ENCODE data around the gene NOX1.
"Not testable (repeated sequence)": the region's sequence is repeated elsewhere in the genome, so short reads cannot be mapped to it uniquely, and the experiment has no call there.

NOX1 gene

GRCh38 chrX:100819837-100820666 lies 54.1 kb downstream of the NOX1 start, which contains the start of gene CSTF2:
Gene CSTF2, plus strand, starts transcription at chrX:100820391. Its CDS starts 26 bp downstream, at chrX:100820417.
- peak; percentile 82 for DNase-seq (ENCODE audit: low spot score)

GRCh38 chrX:100819534-100819836 lies 54.7 kb downstream of the NOX1 start:
- DNase-seq (ENCODE audit: low spot score), result no peak

GRCh38 chrX:100817340-100817739 lies 56.8 kb downstream of the NOX1 start:
- DNase-seq (ENCODE audit: low spot score), result no peak

GRCh38 chrX:100812216-100813158 lies 61.7 kb downstream of the NOX1 start:
- no peak for DNase-seq (ENCODE audit: low spot score)

- DNase-seq (ENCODE audit: low spot score), result not testable (repeated sequence)
These were observed 65.9 kb downstream of the NOX1 start for GRCh38 chrX:100808265-100808664.

- no peak for DNase-seq (ENCODE audit: low spot score)
These were observed 69.4 kb downstream of the NOX1 start for GRCh38 chrX:100804780-100805179.

- DNase-seq (ENCODE audit: low spot score), result no peak
These were observed 71.3 kb downstream of the NOX1 start for GRCh38 chrX:100802843-100803242.

- DNase-seq (ENCODE audit: low spot score), result no peak
These were observed 75.5 kb downstream of the NOX1 start for GRCh38 chrX:100798484-100799214.

GRCh38 chrX:100797359-100797758 lies 76.8 kb downstream of the NOX1 start:
- no peak for DNase-seq (ENCODE audit: low spot score)

- DNase-seq (ENCODE audit: low spot score), result not testable (repeated sequence)
These were observed 77.8 kb downstream of the NOX1 start for GRCh38 chrX:100796371-100796770.

All from activated CD4-positive, alpha-beta T cell treated with anti-CD3 and anti-CD28 coated beads, Interleukin-2, Interleukin-4, amounts not matched to agents 100 ng/mL and 50 ng/mL, durations not matched to agents 16 hours and 8 hours (primary cell).